Measurements from ENCODE around the gene EHD4. TPM values are rescaled to one million over a fixed set of nuclear protein-coding genes. Genes with fewer than 3 reads are reported as not detected.

Gene EHD4
- total and polyA plus RNA-seq, 9 of the 15 experiments (the other 6 are each of a cell fraction or from before 2014, with no cell fraction given), result 0.89 to 10.3 (median 6.4) TPM

- Histone ChIP-seq H3K79me2 (ENCODE audit: control insufficient read depth, insufficient read depth, low read length) (no peaks in the 10 kb centered on the region), H3K27ac (ENCODE audit: extremely low read depth, low read depth, low read length) (no peak overlapping the region), H3K9ac (ENCODE audit: insufficient read depth in 1 of 2, low read depth in 2 of 2, low read length in 2 of 2) (no peak overlapping the region), H3K4me3 (no peak overlapping the region), H3K4me2 (ENCODE audit: insufficient read depth, low read length) (no peak overlapping the region), H3K36me3 (ENCODE audit: control insufficient read depth, insufficient read depth, low read length) (no peaks in the 10 kb centered on the region), H3K9me3 (replicated peaks; ENCODE audit: control insufficient read depth, insufficient read depth, low read depth, low read length) (no peaks in the 10 kb centered on the region), H3K4me1 (replicated peaks in 1 of 2; ENCODE audit: control insufficient read depth in 2 of 2, insufficient read depth in 2 of 2, low read length in 2 of 2) (no peaks in the 10 kb centered on the region; a peak in 2 of 5 replicates), H3K27me3 (ENCODE audit: control insufficient read depth in 2 of 2, insufficient read depth in 2 of 2, low read length in 2 of 2) (peaks cover 38 to 65% of the 10 kb centered on the region in 2 experiments), H4K20me1 (replicated peaks; ENCODE audit: control insufficient read depth, insufficient read depth, low read length) (peaks cover 10% of the 10 kb centered on the region; the same call in 1 of the 2 replicates), H3K9me1 (ENCODE audit: control insufficient read depth, insufficient read depth, low read length) (no peaks in the 10 kb centered on the region), H2AFZ (ENCODE audit: low read depth, low read length) (no peak overlapping the region)
- no TSS peak for BruUV-seq (replicated peaks)
- DNase-seq (ENCODE audit: extremely low read depth in 1 of 4, low spot score in 3 of 4) (no peak), ATAC-seq (no peak), FAIRE-seq (no peak)
- intact Hi-C loops (cut with micrococcal nuclease), result no loop called here
- 4% methylated on average over 4 of the region's 4 CpGs for WGBS (ENCODE audit: insufficient coverage, low coverage, missing lambda C conversion rate)
- TF ChIP-seq, protein P1, sequence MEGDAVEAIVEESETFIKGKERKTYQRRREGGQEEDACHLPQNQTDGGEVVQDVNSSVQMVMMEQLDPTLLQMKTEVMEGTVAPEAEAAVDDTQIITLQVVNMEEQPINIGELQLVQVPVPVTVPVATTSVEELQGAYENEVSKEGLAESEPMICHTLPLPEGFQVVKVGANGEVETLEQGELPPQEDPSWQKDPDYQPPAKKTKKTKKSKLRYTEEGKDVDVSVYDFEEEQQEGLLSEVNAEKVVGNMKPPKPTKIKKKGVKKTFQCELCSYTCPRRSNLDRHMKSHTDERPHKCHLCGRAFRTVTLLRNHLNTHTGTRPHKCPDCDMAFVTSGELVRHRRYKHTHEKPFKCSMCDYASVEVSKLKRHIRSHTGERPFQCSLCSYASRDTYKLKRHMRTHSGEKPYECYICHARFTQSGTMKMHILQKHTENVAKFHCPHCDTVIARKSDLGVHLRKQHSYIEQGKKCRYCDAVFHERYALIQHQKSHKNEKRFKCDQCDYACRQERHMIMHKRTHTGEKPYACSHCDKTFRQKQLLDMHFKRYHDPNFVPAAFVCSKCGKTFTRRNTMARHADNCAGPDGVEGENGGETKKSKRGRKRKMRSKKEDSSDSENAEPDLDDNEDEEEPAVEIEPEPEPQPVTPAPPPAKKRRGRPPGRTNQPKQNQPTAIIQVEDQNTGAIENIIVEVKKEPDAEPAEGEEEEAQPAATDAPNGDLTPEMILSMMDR (IDR thresholded peaks at IDR 0.05 in 2 of 3, conservative IDR thresholded peaks at IDR 0.05 in 1 of 3; ENCODE audit: insufficient read depth in 2 of 3, low read depth in 1 of 3, low read length in 3 of 3), result no peak
- TF ChIP-seq ZNF444 (CRISPR knock-in tag; IDR thresholded peaks at IDR 0.05) (no peak), HIVEP1 (CRISPR knock-in tag; IDR thresholded peaks at IDR 0.05) (no peak), ZBTB49 (CRISPR knock-in tag; IDR thresholded peaks at IDR 0.05; ENCODE audit: borderline replicate concordance) (no peak), NRF1 (conservative IDR thresholded peaks at IDR 0.05 in 1 of 2, IDR thresholded peaks at IDR 0.05 in 1 of 2) (no peak)
- in situ Hi-C loops (cut with MboI), result no loop called here
- ChIA-PET POLR2A (interaction anchor here (0.6 kb wide), 1 partner anchor 144 kb away, joined by 3 read pairs; no protein-coding TSS in a partner anchor), CTCF (ENCODE audit: low intra/inter-chr PET ratio) (no interaction called here)
Observed at GRCh38 chr15:42014406-42014805, 42.0 kb upstream of the EHD4 start.

Data from K562 (cell line).